ENCODE data around the gene ZC3HAV1. TPM values are rescaled to one million over a fixed set of nuclear protein-coding genes. Genes with fewer than 3 reads are reported as not detected.

ZC3HAV1 gene
- total and polyA plus RNA-seq, 9 of the 15 experiments (the other 6 are each of a cell fraction or from before 2014, with no cell fraction given): 11.9 to 40.5 (median 23.9) TPM

- no peak for TF ChIP-seq RNF2 (IDR thresholded peaks at IDR 0.05)
- 0 out of 2 replicates have a peak, but pooled peaks have one; percentile 55 for TF ChIP-seq DDX20 (tag; IDR thresholded peaks at IDR 0.05; ENCODE audit: low read depth)
- no peak; the same call in 1 of the 2 replicates for TF ChIP-seq TAF7 (tag; IDR thresholded peaks at IDR 0.05)
- TF ChIP-seq HDGF (IDR thresholded peaks at IDR 0.05): no peak
- no peak for TF ChIP-seq JUND (IDR thresholded peaks at IDR 0.05; ENCODE audit: borderline replicate concordance, low read depth, low read length)
- no peak for TF ChIP-seq JUND (tag; IDR thresholded peaks at IDR 0.05; ENCODE audit: borderline replicate concordance, low read depth, low read length)
- TF ChIP-seq RBM15 (IDR thresholded peaks at IDR 0.05; ENCODE audit: insufficient read depth, low read length): no peak
- no peak for TF ChIP-seq MCM5 (IDR thresholded peaks at IDR 0.05; ENCODE audit: low read depth)
- no peak for TF ChIP-seq ZNF584 (CRISPR knock-in tag; IDR thresholded peaks at IDR 0.05; ENCODE audit: low read depth)
- TF ChIP-seq GABPB1 (CRISPR knock-in tag; IDR thresholded peaks at IDR 0.05): peak; percentile 49; the same call in 1 of the 2 replicates
- TF ChIP-seq CREB3 (tag; conservative IDR thresholded peaks at IDR 0.05; ENCODE audit: low read depth): 0 out of 2 replicates have a peak, but pooled peaks have one; percentile 22
- no peak for TF ChIP-seq ZNF740 (CRISPR knock-in tag; IDR thresholded peaks at IDR 0.05)
- peak in 1 of 2 experiments; percentile 28; a peak in 1 of 4 replicates for TF ChIP-seq ZNF740 (tag; IDR thresholded peaks at IDR 0.05)
- TF ChIP-seq EWSR1 (IDR thresholded peaks at IDR 0.05; ENCODE audit: borderline replicate concordance, low read depth, partially characterized antibody): no peak
- peak; percentile 43 for TF ChIP-seq ZNF512 (tag; IDR thresholded peaks at IDR 0.05)
- TF ChIP-seq SAFB (IDR thresholded peaks at IDR 0.05; ENCODE audit: borderline replicate concordance, low read depth, low read length): no peak
These were observed 2.8 kb upstream of the ZC3HAV1 start (continued) for GRCh38 chr7:139112316-139112715.

Measured in K562 (cell line).